ENCODE results near the gene LRBA. TPM values are rescaled to one million over a fixed set of nuclear protein-coding genes. Genes with fewer than 3 reads are reported as not detected.

The LRBA gene
- total and polyA plus RNA-seq, 9 of the 15 experiments (the other 6 are each of a cell fraction or from before 2014, with no cell fraction given): 24.2 to 88.7 (median 59.7) TPM

GRCh38 chr4:150318971-150319370 is 696.1 kb downstream of the LRBA start (continued):
- no peak for TF ChIP-seq MXI1 (IDR thresholded peaks at IDR 0.05; ENCODE audit: low read depth, low read length)
- TF ChIP-seq CHCHD3 (CRISPR knock-in tag; IDR thresholded peaks at IDR 0.05): no peak
- no peak for TF ChIP-seq TOE1 (IDR thresholded peaks at IDR 0.05; ENCODE audit: borderline replicate concordance)
- TF ChIP-seq TOE1 (CRISPR knock-in tag; IDR thresholded peaks at IDR 0.05; ENCODE audit: borderline replicate concordance, low read depth): no peak
- peak; percentile 27; the same call in 1 of the 2 replicates for TF ChIP-seq NFE2 (IDR thresholded peaks at IDR 0.05; ENCODE audit: low read depth)
- TF ChIP-seq, protein P1, sequence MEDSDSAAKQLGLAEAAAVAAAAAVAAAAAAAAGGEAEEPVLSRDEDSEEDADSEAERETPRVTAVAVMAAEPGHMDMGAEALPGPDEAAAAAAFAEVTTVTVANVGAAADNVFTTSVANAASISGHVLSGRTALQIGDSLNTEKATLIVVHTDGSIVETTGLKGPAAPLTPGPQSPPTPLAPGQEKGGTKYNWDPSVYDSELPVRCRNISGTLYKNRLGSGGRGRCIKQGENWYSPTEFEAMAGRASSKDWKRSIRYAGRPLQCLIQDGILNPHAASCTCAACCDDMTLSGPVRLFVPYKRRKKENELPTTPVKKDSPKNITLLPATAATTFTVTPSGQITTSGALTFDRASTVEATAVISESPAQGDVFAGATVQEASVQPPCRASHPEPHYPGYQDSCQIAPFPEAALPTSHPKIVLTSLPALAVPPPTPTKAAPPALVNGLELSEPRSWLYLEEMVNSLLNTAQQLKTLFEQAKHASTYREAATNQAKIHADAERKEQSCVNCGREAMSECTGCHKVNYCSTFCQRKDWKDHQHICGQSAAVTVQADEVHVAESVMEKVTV (CRISPR knock-in tag; IDR thresholded peaks at IDR 0.05): no peak
- TF ChIP-seq TCFL5 (CRISPR knock-in tag; conservative IDR thresholded peaks at IDR 0.05): no peak
- TF ChIP-seq, protein P2, sequence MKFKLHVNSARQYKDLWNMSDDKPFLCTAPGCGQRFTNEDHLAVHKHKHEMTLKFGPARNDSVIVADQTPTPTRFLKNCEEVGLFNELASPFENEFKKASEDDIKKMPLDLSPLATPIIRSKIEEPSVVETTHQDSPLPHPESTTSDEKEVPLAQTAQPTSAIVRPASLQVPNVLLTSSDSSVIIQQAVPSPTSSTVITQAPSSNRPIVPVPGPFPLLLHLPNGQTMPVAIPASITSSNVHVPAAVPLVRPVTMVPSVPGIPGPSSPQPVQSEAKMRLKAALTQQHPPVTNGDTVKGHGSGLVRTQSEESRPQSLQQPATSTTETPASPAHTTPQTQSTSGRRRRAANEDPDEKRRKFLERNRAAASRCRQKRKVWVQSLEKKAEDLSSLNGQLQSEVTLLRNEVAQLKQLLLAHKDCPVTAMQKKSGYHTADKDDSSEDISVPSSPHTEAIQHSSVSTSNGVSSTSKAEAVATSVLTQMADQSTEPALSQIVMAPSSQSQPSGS (CRISPR knock-in tag; IDR thresholded peaks at IDR 0.05): no peak
- TF ChIP-seq SMAD4 (CRISPR knock-in tag; conservative IDR thresholded peaks at IDR 0.05): peak; percentile 67; the same call in 1 of the 2 replicates
- no peak for TF ChIP-seq ZNF232 (CRISPR knock-in tag; IDR thresholded peaks at IDR 0.05)
- TF ChIP-seq KHSRP (IDR thresholded peaks at IDR 0.05): no peak
- TF ChIP-seq JUN (IDR thresholded peaks at IDR 0.05; ENCODE audit: borderline replicate concordance, low read depth, low read length): peak; percentile 68; the same call in 1 of the 2 replicates
- TF ChIP-seq JUN (CRISPR knock-in tag; IDR thresholded peaks at IDR 0.05; ENCODE audit: borderline replicate concordance): no peak
- TF ChIP-seq TCF7 (IDR thresholded peaks at IDR 0.05; ENCODE audit: borderline replicate concordance): no peak
- TF ChIP-seq DMBX1 (CRISPR knock-in tag; IDR thresholded peaks at IDR 0.05; ENCODE audit: borderline replicate concordance): peak; percentile 50; the same call in 1 of the 2 replicates
- no peak for TF ChIP-seq SIN3A (IDR thresholded peaks at IDR 0.05; ENCODE audit: borderline replicate concordance in 2 of 2, control insufficient read depth in 1 of 2, low read depth in 2 of 2, low read length in 2 of 2)
- no peak for TF ChIP-seq HCFC1 (IDR thresholded peaks at IDR 0.05; ENCODE audit: low read depth, low read length)
- peak in 1 of 2 experiments; percentile 76; a peak in 2 of 4 replicates for TF ChIP-seq RCOR1 (IDR thresholded peaks at IDR 0.05; ENCODE audit: borderline replicate concordance in 1 of 2, low read depth in 2 of 2, low read length in 2 of 2)
- no peak for TF ChIP-seq MBD1 (CRISPR knock-in tag; IDR thresholded peaks at IDR 0.05)
- no peak for TF ChIP-seq SP2 (IDR thresholded peaks at IDR 0.05; ENCODE audit: extremely low read depth, low read depth, low read length, poor library complexity, severe bottlenecking)

Measured in K562 (cell line).